GM19240 (cell line): ENCODE measurements around the gene SSX2IP.
"Not testable (repeated sequence)": the region's sequence is repeated elsewhere in the genome, so short reads cannot be mapped to it uniquely, and the experiment has no call there.

Experiments
- DNase-seq: peaks from one replicate; pipeline ENCODE4 v3.0.0; 2011; ENCODE audit warnings: low spot score; ENCODE audit not compliant: insufficient read length

Gene SSX2IP

DNA sequence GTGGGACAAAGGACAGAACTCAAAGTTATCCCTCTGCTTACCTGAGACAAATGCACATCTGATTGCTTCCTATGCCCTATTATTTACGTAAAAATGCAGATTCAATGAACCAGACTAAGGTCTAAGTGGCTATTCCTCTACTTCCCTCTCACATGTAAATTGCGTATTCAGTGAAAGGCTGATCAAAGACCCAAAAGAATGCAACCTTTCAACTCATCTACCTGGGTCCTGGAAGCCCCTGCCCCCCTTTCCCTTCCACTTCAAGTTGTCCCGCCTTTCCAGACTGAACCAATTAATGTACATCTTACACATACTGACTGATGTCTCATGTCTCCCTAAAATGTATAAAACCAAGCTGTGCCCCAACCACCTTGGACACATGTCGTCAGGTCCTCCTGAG lies 14.6 kb downstream of the SSX2IP start:
- DNase-seq = no peak

DNA sequence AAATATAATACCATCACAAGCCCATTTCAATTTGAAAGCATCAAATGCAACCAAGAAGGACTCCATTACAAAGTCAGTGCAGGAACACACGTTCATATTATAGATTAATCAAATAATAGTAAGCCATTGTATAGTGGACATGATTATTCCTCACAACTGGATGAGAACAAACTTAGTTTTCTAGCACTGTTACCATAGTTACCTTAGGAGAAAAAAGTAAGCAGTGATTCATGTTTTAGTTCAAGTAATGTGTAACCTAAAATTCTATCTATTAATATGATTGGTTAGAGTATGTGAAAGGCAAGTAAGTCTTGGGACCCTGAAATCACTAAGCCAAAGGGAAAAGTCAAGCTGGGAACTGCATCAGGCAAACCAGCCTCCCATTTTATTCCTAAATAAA lies 15.2 kb downstream of the SSX2IP start:
- no peak for DNase-seq

GRCh38 chr1:84674705-84675104 lies 15.6 kb downstream of the SSX2IP start:
- DNase-seq = no peak

DNA sequence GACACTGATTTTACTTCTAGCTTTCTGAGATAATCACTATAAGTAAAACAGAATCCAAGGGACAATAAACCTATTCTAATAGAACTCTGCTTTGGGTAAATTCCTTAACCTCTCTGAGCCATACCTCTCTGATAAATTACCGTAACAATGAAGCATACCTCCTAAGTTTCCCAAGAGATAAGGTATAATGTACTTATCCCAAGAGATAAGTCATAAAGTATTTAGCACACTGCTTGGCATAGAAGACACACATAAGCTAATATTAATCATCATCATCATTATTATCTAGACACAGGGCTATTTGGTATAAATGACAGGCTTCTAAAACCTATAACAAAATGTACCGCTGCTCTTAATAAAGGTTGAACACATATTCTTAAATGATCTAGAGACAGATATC lies 16.2 kb downstream of the SSX2IP start:
- DNase-seq = no peak

DNA sequence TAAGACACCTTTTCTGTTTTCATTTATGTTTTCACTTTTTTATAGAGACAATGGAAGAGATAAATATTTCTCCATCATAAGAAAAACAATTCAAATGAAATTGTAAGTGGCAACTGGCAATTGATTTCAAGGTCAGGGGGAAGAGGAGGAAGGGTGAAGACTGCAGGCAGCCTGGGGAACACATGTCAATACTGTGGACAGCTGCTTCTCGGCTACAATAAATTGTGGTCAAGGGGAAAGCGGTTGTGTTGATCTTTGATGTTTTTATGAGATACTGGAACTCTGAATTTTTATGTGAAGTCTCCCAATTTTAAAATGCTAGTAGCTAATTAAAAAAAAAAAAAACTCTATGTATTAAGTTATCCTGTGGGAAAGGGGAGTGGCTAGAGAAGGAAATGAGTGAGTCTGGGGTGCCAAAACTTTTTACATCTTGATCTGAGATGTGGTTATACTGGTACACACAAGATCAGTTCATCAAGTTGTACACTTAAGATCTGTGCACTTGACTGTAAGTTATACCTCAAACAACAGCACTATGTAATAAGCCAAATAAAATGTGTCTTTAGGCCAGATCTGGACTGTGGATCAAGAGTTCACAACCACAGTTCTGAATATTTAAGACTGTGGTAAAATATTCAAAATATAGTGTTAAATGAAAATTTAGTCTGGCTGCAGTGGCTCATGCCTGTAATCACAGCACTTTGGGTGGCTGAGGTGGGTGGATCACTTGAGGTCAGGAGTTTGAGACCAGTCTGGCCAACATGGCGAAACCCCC lies 18.0 kb downstream of the SSX2IP start:
- no peak for DNase-seq

DNA sequence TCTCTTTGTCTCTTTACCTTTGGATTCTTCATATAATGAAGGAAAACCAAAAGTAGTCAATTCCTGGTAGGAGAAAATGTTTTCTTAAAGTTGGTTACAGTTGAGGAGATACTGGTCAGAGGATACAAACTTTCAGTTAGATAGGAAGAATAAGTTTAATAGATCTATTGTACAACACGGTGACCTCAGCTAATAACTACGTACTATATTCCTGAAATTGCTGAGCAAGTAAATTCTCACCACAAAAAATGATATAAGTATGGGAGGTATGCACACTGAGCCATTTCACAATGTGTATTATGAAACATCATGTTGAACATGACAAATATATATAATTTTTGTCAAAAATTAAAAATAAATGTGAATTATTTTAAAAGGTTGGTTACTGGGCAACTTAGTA lies 20.4 kb downstream of the SSX2IP start:
- DNase-seq = no peak

DNA sequence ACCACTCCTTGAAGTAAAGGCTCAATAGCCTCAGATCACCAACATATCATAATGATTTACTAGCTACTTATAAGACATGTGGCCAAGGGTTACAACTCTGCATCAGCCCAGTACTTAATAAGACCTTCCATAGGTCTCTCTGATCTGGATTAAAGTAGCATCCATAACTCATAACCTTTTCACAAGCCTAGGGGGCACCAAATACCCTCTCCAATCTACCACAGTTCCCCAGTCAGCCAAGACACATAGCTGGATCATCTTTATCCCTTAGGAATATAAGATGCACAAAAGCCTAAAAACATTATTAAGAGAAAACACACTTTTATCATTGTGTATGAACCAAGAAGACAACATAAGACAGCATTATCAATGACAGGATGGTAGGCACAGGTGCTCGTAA lies 22.1 kb downstream of the SSX2IP start:
- DNase-seq = no peak

GRCh38 chr1:84665703-84666317 lies 24.5 kb downstream of the SSX2IP start:
- no peak for DNase-seq

- DNase-seq = no peak
These were observed 37.1 kb downstream of the SSX2IP start for GRCh38 chr1:84653130-84653677.

GRCh38 chr1:84644472-84644871 lies 45.8 kb downstream of the SSX2IP start:
- no peak for DNase-seq

DNA sequence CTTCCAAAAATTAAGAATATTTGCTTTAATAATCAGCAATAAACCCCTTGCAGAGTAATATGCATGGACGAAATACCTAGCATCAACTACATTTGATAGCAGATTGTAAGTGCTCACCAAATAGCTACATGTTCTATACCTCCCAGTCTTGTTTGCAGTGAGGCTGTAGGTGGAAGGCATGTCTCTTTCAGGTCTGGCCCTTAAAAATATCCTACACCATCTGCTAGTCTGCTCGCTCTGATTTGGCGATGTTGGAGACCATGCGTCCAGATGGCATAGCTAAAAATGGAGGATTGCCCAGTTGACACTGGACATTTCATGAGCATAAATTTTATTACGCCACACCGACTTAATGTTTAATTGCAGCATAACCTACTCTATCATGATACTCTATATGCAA lies 47.1 kb downstream of the SSX2IP start:
- DNase-seq = no peak

DNA sequence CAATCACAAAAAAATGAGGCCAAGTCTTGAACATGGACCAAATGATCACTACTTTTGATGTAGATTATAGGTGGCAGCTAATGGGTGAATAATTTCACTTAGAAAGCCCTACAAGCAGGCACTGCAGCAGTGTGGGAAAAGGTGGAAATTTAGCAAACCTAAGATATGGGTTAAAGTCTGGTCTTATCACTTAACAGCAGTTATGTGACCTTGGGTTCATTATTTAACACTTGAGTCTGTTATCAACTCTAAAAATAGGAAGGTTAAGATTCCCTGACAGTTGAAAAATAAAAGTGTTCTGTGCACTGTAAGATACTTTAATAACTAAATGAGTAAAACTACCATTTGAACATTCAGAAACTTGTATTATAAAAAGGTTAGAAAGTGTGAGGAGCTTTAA lies 47.5 kb downstream of the SSX2IP start:
- no peak for DNase-seq

DNA sequence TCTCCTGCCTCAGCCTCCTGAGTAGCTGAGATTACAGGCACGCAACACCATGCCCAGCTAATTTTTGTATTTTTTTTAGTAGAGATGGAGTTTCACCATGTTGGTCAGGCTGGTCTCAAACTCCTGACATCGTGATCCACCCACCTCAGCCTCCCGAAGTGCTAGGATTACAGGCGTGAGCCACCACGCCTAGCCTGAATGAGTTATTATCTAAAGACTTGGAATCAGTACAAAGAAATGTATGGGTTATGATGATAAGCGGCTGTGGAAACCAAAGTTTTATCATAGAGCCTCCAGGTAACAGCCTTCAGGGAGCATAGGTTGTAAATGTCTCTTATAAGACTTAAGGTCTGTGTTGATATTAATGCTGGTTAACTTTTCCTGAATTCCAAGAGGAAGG lies 50.5 kb downstream of the SSX2IP start:
- not testable (repeated sequence) for DNase-seq

DNA sequence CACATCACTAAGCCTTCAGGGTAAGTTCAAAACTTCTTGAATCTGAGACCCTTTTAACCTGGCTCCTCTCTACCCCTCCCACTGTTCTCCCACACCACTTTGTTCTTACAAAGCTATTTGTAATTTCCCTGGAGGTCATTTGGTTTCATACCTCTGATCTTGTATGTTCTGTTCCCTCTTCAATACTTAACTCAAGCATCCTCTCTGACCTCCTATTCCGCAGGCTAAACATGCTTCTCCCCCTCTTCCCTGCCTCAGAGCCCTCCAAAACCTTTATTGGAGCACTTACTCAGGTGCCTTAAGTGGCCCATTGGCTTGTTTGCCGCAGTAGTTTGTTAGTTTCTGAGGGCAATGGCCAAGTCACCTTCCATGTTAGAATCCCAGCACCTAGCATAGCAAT lies 54.8 kb downstream of the SSX2IP start:
- DNase-seq = no peak

DNA sequence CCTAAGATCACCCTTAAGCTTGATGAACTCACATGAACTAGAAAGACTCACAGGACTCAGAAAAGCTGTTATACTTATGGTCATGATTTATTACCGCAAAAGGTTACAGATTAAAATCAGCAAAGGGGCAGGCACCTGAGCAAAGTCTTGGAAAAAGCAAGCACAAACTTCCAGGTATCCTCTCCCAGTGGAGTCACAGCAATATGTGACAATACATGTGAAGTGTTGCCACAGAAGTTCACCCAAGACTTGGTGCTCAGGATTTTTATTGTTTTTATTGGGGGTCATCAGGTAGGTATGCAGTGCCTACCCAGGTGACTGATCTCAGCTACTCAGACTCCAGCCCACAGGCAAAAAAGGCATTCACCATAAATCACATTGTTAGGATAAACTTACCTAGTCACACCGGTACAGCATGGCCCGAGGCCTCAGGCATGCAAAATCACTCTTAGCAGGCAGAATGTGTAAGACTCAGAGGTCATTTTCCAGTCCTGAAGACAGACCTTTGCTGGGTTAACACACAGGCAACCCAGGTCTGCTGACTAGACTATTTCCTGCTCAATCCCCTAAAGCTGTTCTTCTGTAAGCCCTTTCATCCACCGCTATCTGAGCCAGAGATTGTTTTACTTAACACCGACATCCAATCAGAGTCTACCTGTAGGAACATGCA lies 55.6 kb downstream of the SSX2IP start:
- no peak for DNase-seq

- DNase-seq = no peak
These were observed 57.4 kb downstream of the SSX2IP start for GRCh38 chr1:84632673-84633434.

DNA sequence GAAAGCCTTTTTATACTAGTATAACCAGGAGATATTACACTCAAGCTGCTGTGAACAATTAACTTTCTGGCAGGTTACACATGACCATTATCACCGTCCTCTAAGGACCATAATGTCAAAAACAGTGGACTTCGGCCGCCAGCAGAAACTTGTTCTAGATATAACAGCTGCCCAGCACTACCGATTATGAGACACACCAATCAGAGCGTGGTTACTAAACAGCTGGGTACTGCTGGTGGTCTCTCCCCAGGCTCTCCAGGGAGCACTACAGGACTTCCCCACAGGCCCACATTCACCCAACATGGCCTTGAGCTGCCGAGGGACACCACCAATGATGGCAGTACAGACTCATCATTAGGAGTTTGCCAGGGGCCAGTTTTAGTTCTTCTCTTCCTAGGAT lies 58.1 kb downstream of the SSX2IP start:
- DNase-seq = no peak

- DNase-seq = no peak
These were observed 65.4 kb downstream of the SSX2IP start for GRCh38 chr1:84624876-84625275.

DNA sequence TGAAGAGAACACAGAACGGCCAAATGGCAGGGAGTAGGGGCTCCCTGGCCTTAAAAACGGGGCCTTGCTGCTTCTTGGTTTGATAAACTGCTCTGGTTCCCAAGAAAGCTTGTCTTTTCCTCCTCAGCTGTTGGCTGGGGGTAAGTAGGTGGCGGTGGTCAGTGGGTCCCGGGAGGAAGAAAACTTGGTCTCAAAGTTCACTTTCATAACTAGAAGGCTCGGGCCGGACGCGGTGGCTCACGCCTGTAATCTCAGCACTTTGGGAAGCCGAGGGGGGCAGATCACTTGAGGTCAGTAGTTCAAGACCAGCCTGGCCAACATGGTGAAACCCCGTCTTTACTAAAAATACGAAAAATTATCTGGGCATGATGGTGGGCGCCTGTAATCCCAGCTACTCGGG lies 68.7 kb downstream of the SSX2IP start:
- no peak for DNase-seq

DNA sequence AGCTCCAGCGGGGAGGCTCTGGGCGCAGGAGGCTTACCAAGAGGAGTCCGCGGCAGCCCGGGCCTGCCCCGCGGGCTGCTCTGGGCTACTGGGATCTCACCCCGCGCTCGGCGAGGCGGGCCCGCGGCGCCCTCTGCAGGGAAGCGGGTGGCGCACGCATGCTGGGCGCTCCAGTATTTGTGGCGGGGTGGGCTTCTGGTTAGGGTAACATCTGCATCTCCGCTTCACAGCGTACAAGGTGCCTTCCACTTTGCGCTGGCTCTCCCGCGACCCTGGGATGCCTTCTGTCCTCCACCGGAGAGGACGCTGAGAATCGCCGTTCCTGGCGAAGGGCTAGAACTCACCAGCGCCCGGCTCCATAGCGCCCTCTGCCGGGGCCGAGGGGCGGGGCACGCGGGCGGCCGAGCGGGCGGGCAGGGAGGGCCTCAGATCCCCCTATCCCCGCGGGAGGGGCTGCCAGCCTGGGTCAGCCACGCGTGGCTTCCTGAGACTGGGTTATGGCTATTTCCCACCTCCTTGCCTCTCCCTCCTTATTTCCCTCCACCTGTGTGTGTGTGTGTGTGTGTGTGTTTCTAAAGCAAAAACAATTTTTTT lies 69.4 kb downstream of the SSX2IP start:
- peak; percentile 47 for DNase-seq

GRCh38 chr1:84619383-84620102 lies 70.7 kb downstream of the SSX2IP start:
- no peak for DNase-seq
